HUDEP-2 (cell line): Measurements from ENCODE around the gene ATG14.
"Not testable (repeated sequence)": the region's sequence is repeated elsewhere in the genome, so short reads cannot be mapped to it uniquely, and the experiment has no call there.

Source experiments
- DNase-seq, 76 experiments: peaks; one replicate each; lab custom pipeline; 2025; ENCODE audit not compliant: unreplicated experiment in 76 of 76; lab: John Stamatoyannopoulos, UW

Gene ATG14

GRCh38 chr14:55411426-55412389 lies at the start of gene ATG14:
Gene ATG14 (minus strand): TSS chr14:55411830. CDS start chr14:55411822, 8 bp downstream.
- DNase-seq = peak in 72 of 76 experiments; percentile 4 to 86 (median 64)

GRCh38 chr14:55458800-55459515 lies 47.3 kb upstream of the ATG14 start:
- DNase-seq = no peak

- no peak for DNase-seq
Observed at GRCh38 chr14:55457496-55457895, 45.9 kb upstream of the ATG14 start.

- not testable (repeated sequence) for DNase-seq
Observed at GRCh38 chr14:55456411-55456810, 44.8 kb upstream of the ATG14 start.

- DNase-seq = peak in 51 of 76 experiments; percentile 6 to 86 (median 48)
Observed at GRCh38 chr14:55454264-55455002, 42.8 kb upstream of the ATG14 start.

- no peak for DNase-seq
Observed at GRCh38 chr14:55451950-55452349, 40.3 kb upstream of the ATG14 start.

- DNase-seq = no peak
Observed at GRCh38 chr14:55451398-55451797, 39.8 kb upstream of the ATG14 start.

GRCh38 chr14:55450987-55451386 lies 39.4 kb upstream of the ATG14 start:
- no peak for DNase-seq

- DNase-seq = no peak
Observed at GRCh38 chr14:55450539-55450938, 38.9 kb upstream of the ATG14 start.

GRCh38 chr14:55450124-55450523 lies 38.5 kb upstream of the ATG14 start:
- DNase-seq = no peak

- DNase-seq = no peak
Observed at GRCh38 chr14:55449116-55449515, 37.5 kb upstream of the ATG14 start.

- no peak for DNase-seq
Observed at GRCh38 chr14:55448141-55448614, 36.5 kb upstream of the ATG14 start.

GRCh38 chr14:55446833-55447232 lies 35.2 kb upstream of the ATG14 start:
- no peak for DNase-seq

GRCh38 chr14:55446127-55446736 lies 34.6 kb upstream of the ATG14 start:
- DNase-seq = peak in 55 of 76 experiments; percentile 9 to 80 (median 35)

GRCh38 chr14:55441286-55441685 lies 29.7 kb upstream of the ATG14 start:
- DNase-seq = peak in 1 of 76 experiments; percentile 7

GRCh38 chr14:55440385-55440784 lies 28.8 kb upstream of the ATG14 start, which contains the start of gene TBPL2:
Gene TBPL2 (minus strand): TSS chr14:55440616. CDS start chr14:55440449, 167 bp downstream.
- no peak for DNase-seq

- DNase-seq = peak in 14 of 76 experiments; percentile 2 to 39 (median 16)
Observed at GRCh38 chr14:55438066-55438683, 26.5 kb upstream of the ATG14 start.

- DNase-seq = no peak
Observed at GRCh38 chr14:55436931-55437330, 25.3 kb upstream of the ATG14 start.

- DNase-seq = peak in 1 of 76 experiments; percentile 5
Observed at GRCh38 chr14:55436519-55436918, 24.9 kb upstream of the ATG14 start.

- DNase-seq = no peak
Observed at GRCh38 chr14:55434805-55435174, 23.2 kb upstream of the ATG14 start.
